ENCODE measurements around the gene IQSEC1.
"Not testable (repeated sequence)": the region's sequence is repeated elsewhere in the genome, so short reads cannot be mapped to it uniquely, and the experiment has no call there.

IQSEC1 gene

DNA sequence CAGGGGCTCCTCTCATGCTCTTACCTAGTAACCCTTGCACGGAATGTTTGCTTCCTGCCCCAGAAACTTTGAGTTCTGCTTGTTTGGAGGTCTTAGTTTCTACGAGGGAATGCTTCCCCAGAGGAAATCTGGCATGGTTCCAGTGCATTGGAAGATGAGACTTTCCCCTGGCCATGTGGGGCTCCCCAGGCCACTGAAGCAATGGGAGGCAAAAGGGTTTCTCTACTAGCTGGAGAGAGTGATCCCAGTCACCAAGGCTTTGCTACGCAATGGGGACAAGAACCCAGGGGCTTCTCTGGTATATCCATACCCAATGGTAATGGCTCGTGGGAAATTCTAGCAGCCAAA, 187.7 kb downstream of the IQSEC1 start:
- H3K4me3 Mint-ChIP-seq, result no peak overlapping the region
- H3K4me1 Mint-ChIP-seq (ENCODE audit: low read depth), result peaks cover 8% of the 10 kb centered on the region
- peaks cover 31% of the 10 kb centered on the region for H3K27me3 Mint-ChIP-seq (ENCODE audit: low read depth)
- H3K27ac Mint-ChIP-seq, result no peak overlapping the region
- no peaks in the 10 kb centered on the region for H3K9me3 Mint-ChIP-seq
- DNase-seq (ENCODE audit: low spot score), result no peak
- H3K36me3 Mint-ChIP-seq (ENCODE audit: low read depth), result no peaks in the 10 kb centered on the region

DNA sequence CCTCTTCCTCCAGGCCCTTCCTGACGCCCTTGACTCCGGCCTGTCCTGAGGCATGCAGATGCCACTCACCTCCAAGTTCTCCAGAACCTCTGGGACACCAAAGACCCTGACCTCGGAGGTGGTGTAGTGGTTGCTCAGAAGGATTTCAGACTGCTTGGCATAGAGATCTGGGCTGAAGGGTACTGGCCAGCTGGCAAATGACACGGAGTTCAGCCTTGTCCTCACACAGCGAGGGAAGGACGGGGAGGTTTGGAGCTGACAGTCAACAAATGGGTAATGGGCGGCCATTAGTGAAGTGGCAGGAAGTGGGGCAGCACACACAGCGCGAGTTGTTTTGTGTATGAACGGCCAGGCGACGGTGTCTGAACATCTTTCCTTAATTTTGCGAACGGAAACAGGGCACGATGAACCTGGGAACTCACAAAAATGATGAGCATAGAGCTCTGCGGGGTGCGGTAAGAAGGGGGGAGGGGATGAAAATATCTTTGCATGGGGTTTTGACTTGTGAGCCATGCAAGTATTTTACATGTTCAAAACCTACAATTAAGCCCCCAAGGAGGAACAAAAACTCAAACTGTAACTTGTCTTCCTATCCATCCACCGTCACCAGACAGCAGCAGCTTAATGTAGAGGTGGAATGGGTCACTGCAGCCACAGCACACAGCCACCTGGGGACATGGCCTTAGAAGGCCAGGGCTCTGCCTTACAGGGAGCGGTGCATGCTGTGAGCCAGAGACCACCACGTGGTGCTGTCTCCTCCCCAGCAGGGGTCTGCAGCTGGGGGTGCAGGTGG, 188.2 kb downstream of the IQSEC1 start:
- H3K9me3 Mint-ChIP-seq, result no peaks in the 10 kb centered on the region
- DNase-seq (ENCODE audit: low spot score), result no peak
- no peaks in the 10 kb centered on the region for H3K36me3 Mint-ChIP-seq (ENCODE audit: low read depth)
- no peak overlapping the region for H3K4me3 Mint-ChIP-seq
- no peak overlapping the region for H3K27ac Mint-ChIP-seq
- peaks cover 27% of the 10 kb centered on the region for H3K27me3 Mint-ChIP-seq (ENCODE audit: low read depth)
- peaks cover 8% of the 10 kb centered on the region for H3K4me1 Mint-ChIP-seq (ENCODE audit: low read depth)

DNA sequence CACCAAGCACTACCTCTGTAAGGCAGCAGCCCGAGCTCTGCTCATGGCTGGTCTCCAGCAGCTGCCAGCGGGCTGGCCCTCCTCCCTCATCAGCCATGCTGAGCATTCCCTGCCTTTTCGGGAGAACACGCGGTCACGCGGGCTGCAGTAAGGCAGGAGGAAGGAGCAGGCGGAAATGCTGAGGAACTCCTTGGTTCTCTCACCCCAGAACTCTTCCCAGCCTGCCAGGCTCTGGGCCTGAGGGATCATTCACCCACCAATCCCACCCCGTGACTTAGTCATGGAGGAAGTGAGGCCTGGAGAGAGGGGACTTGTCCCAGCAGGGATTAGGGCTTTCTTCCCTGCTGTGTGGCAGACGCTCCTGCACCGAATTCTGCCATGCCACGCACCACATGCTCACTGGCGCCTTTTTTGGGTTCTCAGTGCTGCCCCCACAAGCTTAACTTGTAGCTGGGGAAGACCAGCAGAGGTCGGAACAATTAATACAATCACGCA, 189.0 kb downstream of the IQSEC1 start:
- H3K4me3 Mint-ChIP-seq, result no peak overlapping the region
- peaks cover 25% of the 10 kb centered on the region for H3K27me3 Mint-ChIP-seq (ENCODE audit: low read depth)
- H3K36me3 Mint-ChIP-seq (ENCODE audit: low read depth), result no peaks in the 10 kb centered on the region
- peaks cover 8% of the 10 kb centered on the region for H3K4me1 Mint-ChIP-seq (ENCODE audit: low read depth)
- no peak overlapping the region for H3K27ac Mint-ChIP-seq
- DNase-seq (ENCODE audit: low spot score), result no peak
- no peaks in the 10 kb centered on the region for H3K9me3 Mint-ChIP-seq

DNA sequence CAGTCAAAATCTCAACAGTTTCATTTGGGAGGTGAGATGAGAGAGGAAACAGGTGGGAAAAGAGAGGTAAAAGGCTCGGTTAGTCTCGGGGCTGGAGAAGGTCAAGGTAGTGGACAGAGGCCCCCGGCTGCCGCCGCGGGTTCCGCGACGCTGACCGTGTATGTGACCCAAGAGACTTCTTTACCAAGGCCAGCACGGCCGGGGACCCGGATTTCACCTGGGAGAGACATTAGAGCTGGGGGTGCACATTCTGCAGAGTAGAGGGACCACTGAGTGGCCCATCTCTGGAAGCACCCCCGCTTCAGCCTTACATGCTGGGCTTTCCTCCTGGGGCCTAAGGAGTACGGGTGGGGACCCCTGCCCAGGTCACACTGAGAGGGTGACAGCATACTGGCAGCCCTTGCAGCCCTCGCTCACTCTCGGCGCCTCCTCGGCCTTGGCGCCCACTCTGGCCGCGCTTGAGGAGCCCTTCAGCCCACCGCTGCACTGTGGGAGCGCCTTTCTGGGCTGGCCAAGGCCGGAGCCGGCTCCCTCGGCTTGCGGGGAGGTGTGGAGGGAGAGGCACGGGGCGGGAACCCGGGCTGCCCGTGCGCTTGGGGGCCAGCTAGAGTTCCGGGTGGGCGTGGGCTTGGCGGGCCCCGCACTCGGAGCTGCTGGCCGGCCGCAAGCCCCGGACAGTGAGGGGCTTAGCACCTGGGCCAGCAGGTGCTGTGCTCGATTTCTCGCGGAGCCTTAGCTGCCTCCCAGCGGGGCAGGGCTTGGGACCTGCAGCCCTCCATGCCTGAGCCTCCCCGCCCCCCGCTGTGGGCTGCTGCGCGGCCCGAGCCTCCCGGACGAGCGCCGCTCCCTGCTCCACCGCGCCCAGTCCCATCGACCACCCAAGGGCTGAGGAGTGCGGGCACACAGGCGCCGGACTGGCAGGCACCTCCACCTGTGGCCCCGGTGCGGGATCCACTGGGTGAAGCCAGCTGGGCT, 190.6 kb downstream of the IQSEC1 start:
- no peak overlapping the region for H3K4me3 Mint-ChIP-seq
- no peak for DNase-seq (ENCODE audit: low spot score)
- H3K27me3 Mint-ChIP-seq (ENCODE audit: low read depth), result peaks cover 14% of the 10 kb centered on the region
- no peaks in the 10 kb centered on the region for H3K36me3 Mint-ChIP-seq (ENCODE audit: low read depth)
- no peak overlapping the region for H3K27ac Mint-ChIP-seq
- H3K4me1 Mint-ChIP-seq (ENCODE audit: low read depth), result peaks cover 8% of the 10 kb centered on the region
- no peaks in the 10 kb centered on the region for H3K9me3 Mint-ChIP-seq

DNA sequence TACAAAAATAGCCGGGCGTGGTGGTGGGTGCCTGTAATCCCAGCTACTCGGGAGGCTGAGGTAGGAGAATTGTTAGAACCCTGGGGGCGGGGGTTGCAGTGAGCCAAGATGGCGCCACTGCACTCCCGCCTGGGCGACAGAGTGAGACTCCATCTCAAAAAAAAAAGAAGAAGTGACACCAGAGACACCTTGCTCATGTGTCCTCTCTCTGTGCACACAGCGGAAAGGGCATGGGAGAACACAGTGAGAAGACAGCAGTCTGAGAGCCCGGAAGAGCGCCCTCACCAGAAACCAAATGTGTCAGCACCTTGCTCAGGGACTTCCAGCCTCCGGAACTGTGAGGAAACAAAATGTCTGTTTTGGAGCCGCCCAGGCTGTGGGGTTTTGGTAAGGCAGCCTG, 191.4 kb downstream of the IQSEC1 start:
- not testable (repeated sequence) for H3K27ac Mint-ChIP-seq; H3K27me3 Mint-ChIP-seq (ENCODE audit: low read depth); DNase-seq (ENCODE audit: low spot score); H3K36me3 Mint-ChIP-seq (ENCODE audit: low read depth); H3K4me1 Mint-ChIP-seq (ENCODE audit: low read depth); H3K4me3 Mint-ChIP-seq; H3K9me3 Mint-ChIP-seq

DNA sequence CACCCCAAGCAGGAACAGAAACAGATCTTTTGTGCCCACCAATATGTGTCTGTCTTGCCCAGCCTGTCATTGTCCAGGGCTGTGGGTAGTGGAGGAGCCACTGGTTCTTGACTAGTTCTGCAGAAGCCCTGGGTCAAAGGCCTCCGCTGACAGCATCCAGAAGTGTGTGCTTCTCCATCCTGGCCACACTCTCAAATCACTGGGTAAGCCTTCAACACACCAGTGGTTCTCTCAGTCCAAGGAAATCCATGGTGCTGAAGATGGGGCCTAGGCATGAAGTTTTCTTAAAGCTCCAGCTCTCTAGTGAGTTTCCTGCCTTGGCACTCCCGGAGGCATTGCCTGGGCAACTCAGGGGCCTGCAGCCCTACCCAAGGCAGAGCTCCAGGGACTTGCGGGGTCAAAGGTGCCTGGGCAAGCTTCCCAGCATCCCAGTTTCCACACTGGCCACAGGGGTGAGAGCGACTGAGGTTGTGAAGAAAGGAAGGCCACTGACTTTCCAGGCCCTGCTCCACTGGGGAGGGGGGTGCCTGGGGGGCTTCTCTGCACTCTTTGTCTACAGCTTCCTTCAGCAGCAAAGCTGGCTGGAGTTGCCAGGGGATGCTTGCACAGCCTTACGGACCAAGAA, 193.9 kb downstream of the IQSEC1 start:
- no peaks in the 10 kb centered on the region for H3K36me3 Mint-ChIP-seq (ENCODE audit: low read depth)
- no peaks in the 10 kb centered on the region for H3K4me1 Mint-ChIP-seq (ENCODE audit: low read depth)
- no peak for DNase-seq (ENCODE audit: low spot score)

DNA sequence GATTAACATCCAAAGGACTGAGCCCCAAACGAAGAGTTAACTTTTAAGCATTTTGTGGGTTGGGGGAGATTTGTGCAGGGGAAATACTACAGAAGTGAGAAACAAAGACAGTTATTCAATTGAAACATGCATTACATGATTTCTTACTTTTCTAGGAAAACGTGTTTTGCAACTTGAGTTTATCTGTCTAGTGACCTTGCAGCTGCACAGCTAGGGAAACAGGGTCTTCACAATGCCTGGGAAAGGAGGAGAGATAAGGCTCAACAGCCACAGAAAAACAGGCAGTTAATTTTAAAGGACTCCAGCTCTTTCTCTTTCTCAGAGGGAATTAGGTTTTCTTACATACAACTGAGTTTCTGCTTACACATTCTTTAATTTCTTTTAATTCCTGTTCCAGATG, 194.5 kb downstream of the IQSEC1 start:
- not testable (repeated sequence) for H3K36me3 Mint-ChIP-seq (ENCODE audit: low read depth); H3K4me3 Mint-ChIP-seq

More for the DNA sequence above, 193.9 kb downstream of the IQSEC1 start:
- Mint-ChIP-seq H3K9me3 (no peaks in the 10 kb centered on the region), H3K27me3 (ENCODE audit: low read depth) (peaks cover 6% of the 10 kb centered on the region), H3K4me3 (no peak overlapping the region), H3K27ac (no peak overlapping the region)

DNA sequence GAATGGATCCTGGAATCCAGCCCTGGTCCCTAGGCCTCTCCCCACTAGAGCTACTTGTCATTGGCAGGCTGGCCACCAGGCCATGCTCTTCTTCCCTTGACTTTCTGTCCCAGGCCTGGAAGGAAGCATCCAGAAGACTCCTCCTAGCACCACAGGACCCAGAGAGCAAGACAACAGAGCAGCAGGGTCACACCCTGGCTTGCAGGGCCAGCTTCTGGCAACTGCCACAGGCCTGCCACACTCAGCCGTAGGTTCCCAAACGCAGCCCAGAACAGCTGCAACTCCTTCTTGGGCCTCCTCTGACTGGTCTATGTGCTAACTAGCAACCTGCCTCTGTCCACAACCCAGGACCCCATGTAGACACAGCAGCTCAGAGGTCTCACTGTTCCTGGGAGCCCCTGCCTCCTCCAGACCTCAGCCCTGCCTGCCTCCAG, 195.1 kb downstream of the IQSEC1 start:
- H3K4me3 Mint-ChIP-seq, result no peak overlapping the region
- H3K27ac Mint-ChIP-seq, result no peak overlapping the region

More for the DNA sequence above, 194.5 kb downstream of the IQSEC1 start:
- DNase-seq (ENCODE audit: low spot score); H3K4me1 Mint-ChIP-seq (ENCODE audit: low read depth); H3K27ac Mint-ChIP-seq; H3K9me3 Mint-ChIP-seq; H3K27me3 Mint-ChIP-seq (ENCODE audit: low read depth): not testable (repeated sequence)

DNA sequence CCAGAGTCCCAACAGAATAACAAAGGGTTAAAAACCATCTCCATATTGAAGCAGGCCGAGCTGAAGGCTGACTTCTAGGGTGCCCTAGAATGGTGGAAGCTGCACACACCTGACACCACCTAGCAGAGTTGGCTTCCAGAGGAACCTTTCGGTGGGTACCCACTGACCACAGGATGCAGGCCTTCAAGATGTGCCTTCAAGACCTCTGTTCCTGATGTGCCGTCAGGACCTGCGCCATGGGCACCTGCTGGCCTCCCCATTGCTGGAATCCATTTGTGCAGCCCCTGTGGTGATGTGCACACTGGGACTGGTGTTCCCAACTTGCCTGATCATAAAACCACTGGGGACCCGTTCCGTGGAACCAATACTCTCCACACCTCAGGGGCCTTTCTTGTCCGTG, 196.2 kb downstream of the IQSEC1 start:
- no peak for DNase-seq (ENCODE audit: low spot score)
- Mint-ChIP-seq H3K4me3 (no peak overlapping the region), H3K27me3 (ENCODE audit: low read depth) (peaks cover 6% of the 10 kb centered on the region), H3K36me3 (ENCODE audit: low read depth) (no peaks in the 10 kb centered on the region), H3K27ac (no peak overlapping the region), H3K9me3 (no peaks in the 10 kb centered on the region), H3K4me1 (ENCODE audit: low read depth) (no peaks in the 10 kb centered on the region)

More for the DNA sequence above, 195.1 kb downstream of the IQSEC1 start:
- no peaks in the 10 kb centered on the region for H3K9me3 Mint-ChIP-seq
- H3K27me3 Mint-ChIP-seq (ENCODE audit: low read depth), result peaks cover 6% of the 10 kb centered on the region
- DNase-seq (ENCODE audit: low spot score), result no peak
- no peaks in the 10 kb centered on the region for H3K36me3 Mint-ChIP-seq (ENCODE audit: low read depth)
- H3K4me1 Mint-ChIP-seq (ENCODE audit: low read depth), result no peaks in the 10 kb centered on the region

DNA sequence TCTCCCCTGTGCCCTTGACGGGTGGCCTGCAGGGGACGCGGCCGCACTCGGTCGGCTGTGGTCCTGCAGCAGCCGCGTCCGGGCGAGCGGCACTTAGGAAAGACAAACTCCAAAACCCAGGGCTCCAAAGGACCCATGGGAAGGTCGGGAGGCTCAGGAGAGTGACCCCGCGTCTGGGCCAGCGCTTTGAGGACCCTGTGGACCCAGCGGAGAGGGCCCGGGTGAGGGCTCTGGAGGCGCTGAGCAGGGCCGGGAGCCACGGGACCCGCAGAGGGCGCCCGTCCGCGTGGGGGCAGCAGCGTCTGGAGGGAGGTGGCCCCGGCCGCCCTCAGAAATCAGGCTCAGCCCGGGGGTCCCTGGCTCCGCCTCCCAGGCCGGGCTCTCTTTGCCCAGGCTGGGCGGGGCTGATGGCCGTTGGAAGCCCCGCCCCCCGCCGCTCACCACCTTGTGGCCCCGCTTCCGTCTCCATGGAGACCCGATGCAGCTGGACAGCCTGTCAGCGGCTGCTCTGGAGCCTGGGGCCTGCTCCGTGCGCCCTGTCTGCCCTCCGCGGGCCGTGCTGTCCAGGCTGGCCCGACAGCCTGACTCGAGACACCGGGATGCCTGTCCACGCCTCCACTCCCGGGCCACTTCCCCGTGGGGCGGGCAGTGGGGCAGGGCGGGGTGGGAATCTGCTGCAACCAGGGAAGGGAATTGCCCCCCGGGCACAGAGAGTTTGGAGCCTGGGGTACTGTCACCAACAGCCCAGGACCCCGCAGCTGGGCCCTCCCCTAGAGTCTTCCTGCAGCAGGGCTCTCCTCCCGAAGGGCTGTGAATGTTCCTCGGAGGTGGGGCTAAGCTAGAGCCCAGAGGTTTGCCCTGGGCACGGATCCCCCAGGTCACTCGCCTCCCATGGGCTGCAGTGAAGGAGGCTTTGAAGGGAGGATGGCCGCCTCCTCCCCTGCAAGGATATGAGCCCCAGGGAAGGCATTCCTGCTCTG, 197.1 kb downstream of the IQSEC1 start:
- H3K27me3 Mint-ChIP-seq (ENCODE audit: low read depth), result peaks cover 6% of the 10 kb centered on the region
- H3K27ac Mint-ChIP-seq, result no peak overlapping the region
- DNase-seq (ENCODE audit: low spot score), result no peak
- no peaks in the 10 kb centered on the region for H3K4me1 Mint-ChIP-seq (ENCODE audit: low read depth)
- H3K4me3 Mint-ChIP-seq, result no peak overlapping the region
- no peaks in the 10 kb centered on the region for H3K9me3 Mint-ChIP-seq
- no peaks in the 10 kb centered on the region for H3K36me3 Mint-ChIP-seq (ENCODE audit: low read depth)

DNA sequence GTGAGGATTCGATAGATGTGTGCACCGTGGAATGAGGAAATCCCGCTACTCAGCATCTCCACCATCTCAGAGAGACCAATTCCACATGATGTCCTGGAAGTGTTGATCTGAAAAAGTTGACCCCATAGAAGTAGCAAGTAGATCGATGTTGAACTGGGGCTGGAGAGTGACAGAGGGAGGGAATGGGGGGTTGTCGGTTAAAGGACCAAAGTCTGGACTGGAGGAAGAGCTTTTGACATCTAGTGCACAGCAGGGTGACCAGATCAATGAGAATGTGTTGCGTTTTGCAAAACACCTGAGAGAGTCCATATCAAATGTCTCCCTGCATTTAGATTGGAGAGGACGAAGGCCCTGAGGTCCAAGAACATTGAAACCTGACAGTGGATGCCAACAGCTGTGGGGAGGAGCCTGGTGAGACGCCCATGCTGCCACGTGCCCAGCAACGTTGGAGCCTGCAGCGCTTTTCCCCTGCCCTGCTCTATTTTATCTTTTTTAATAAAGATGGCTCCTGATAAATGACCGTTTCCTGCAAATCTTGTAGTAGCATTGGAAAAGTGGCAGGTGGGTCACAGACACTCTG, 201.7 kb downstream of the IQSEC1 start:
- DNase-seq (ENCODE audit: low spot score), result no peak
- no peaks in the 10 kb centered on the region for H3K9me3 Mint-ChIP-seq
- no peaks in the 10 kb centered on the region for H3K36me3 Mint-ChIP-seq (ENCODE audit: low read depth)
- H3K27ac Mint-ChIP-seq, result no peak overlapping the region
- H3K4me1 Mint-ChIP-seq (ENCODE audit: low read depth), result peaks cover 10% of the 10 kb centered on the region
- H3K4me3 Mint-ChIP-seq, result no peak overlapping the region
- peaks cover 23% of the 10 kb centered on the region for H3K27me3 Mint-ChIP-seq (ENCODE audit: low read depth)

DNA sequence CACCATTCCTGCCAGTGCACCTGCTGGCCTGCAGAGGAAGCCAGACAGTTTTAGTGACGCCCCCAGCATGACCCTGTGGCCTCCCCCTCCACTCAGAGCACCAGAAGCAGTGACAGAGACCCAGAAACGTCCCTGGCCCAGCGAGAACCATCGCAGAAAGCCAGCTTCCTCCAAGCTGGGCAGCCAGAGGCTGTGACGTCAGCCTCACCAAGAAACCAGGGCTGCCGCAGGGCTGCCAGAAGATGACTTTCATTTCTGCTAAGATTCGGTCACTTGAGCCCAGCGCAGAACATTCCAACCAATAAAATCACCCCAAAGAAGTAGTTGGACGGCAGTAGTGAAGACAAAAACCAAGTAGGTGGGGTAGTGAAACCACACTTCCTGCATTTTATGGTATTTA, 202.3 kb downstream of the IQSEC1 start:
- peak overlapping the region; percentile 41 for H3K4me3 Mint-ChIP-seq
- no peak for DNase-seq (ENCODE audit: low spot score)

More for the DNA sequence above, 202.3 kb downstream of the IQSEC1 start:
- Mint-ChIP-seq H3K27me3 (ENCODE audit: low read depth) (peaks cover 23% of the 10 kb centered on the region), H3K4me1 (ENCODE audit: low read depth) (peaks cover 10% of the 10 kb centered on the region), H3K36me3 (ENCODE audit: low read depth) (no peaks in the 10 kb centered on the region), H3K9me3 (no peaks in the 10 kb centered on the region), H3K27ac (no peak overlapping the region)
